ENCODE results near the gene EDEM3. TPM values are rescaled to one million over a fixed set of nuclear protein-coding genes. Genes with fewer than 3 reads are reported as not detected.

Gene EDEM3
- total RNA-seq, 1 experiment from 2014 or later, result 14.5 TPM

DNA sequence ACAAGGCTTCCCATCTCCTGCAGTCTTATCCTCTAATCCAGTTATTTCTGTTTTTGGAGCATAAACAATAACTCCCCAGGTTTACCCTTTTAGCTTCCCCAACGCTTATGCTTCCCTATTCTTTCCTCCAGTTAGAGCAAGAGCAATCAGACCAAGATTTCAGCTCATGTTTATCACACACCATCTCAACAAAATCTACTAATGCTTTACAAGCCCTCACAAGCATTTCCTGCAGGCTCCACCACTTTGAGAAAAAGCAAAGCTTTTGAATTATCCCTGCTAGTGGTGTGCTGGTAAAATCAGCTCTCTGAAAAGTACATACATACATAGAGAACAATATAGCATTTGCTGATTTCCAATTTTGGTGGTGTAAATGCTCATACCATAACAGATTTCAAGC lies 92.9 kb downstream of the EDEM3 start:
- Histone ChIP-seq H3K4me2 (no peak overlapping the region), H3K27me3 (ENCODE audit: insufficient read depth, low read depth) (no peaks in the 10 kb centered on the region), H4K20me1 (ENCODE audit: insufficient read depth) (no peaks in the 10 kb centered on the region), H3K27ac (no peak overlapping the region), H3K9me2 (ENCODE audit: insufficient read depth) (no peaks in the 10 kb centered on the region), H3K4me3 (no peak overlapping the region), H3K9me3 (ENCODE audit: insufficient read depth, low read depth) (no peaks in the 10 kb centered on the region), H3K4me1 (replicated peaks; ENCODE audit: insufficient read depth) (no peaks in the 10 kb centered on the region), H3K36me3 (ENCODE audit: low read depth) (no peaks in the 10 kb centered on the region), H3F3A (ENCODE audit: insufficient read depth, low read depth) (no peaks in the 10 kb centered on the region), H3K79me2 (ENCODE audit: low read depth) (no peaks in the 10 kb centered on the region), H2AFZ (no peak overlapping the region)
- BruUV-seq (replicated peaks), result no TSS peak
- TF ChIP-seq EZH2 (IDR thresholded peaks at IDR 0.05; ENCODE audit: low read depth), result no peak
- intact Hi-C loops (cut with micrococcal nuclease; ENCODE audit: unreplicated experiment), result loop anchor here (5.0 to 10.0 kb wide), 4 partner anchors 97 to 744 kb away; partner anchors contain the start of gene C1orf21
- no peak for DNase-seq
- ChIA-PET POLR2A (ENCODE audit: unreplicated experiment) (no interaction called here), CTCF (interaction anchor here (1.2 kb wide), 1 partner anchor 441 kb away, joined by 3 read pairs; no protein-coding TSS in a partner anchor)

DNA sequence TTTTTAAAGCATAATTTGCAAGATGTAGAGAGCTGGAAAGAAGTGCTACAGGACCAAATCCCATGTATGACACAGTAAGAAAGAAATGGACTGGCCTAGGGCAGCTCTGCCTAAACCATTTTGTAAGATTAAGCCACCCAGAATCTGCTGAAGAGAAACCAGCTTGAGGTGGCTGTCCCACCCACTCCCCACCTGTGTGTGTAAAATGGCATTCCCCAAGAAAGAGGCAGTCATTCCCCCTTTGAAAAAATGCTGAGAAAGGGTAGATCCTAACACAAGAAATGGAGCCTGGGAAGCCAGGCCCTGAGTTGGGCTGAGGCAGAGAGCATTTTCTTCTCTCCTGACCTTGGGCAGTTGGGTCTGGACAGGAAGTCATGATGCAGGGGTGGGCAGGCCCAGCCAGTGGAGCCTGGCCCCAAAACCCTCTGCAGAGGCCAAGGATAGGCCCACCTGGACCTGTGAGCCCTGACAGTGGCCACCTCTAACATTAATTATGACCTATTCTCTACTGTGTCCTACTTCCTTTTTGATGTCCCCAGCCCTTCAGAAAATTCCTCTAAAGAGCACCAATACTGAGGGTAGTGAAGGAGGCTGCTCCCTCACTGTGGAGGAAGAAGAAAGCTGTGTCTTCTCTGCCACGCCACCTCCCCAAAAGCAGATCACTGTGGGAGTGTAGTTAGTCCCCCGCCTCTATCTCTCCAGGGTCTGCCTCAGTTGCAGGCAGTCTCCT lies 94.0 kb downstream of the EDEM3 start:
- ChIA-PET CTCF (interaction anchor here (0.5 to 1.2 kb wide), 4 partner anchors 338 to 745 kb away, joined by 3 to 8 read pairs (median 4); no protein-coding TSS in a partner anchor), POLR2A (ENCODE audit: unreplicated experiment) (no interaction called here)
- no peak overlapping the region for H3K27ac ChIP-seq
- no peaks in the 10 kb centered on the region for H3F3A ChIP-seq (ENCODE audit: insufficient read depth, low read depth)
- no peaks in the 10 kb centered on the region for H3K4me1 ChIP-seq (replicated peaks; ENCODE audit: insufficient read depth)
- no peaks in the 10 kb centered on the region for H4K20me1 ChIP-seq (ENCODE audit: insufficient read depth)
- TF ChIP-seq, protein P1, sequence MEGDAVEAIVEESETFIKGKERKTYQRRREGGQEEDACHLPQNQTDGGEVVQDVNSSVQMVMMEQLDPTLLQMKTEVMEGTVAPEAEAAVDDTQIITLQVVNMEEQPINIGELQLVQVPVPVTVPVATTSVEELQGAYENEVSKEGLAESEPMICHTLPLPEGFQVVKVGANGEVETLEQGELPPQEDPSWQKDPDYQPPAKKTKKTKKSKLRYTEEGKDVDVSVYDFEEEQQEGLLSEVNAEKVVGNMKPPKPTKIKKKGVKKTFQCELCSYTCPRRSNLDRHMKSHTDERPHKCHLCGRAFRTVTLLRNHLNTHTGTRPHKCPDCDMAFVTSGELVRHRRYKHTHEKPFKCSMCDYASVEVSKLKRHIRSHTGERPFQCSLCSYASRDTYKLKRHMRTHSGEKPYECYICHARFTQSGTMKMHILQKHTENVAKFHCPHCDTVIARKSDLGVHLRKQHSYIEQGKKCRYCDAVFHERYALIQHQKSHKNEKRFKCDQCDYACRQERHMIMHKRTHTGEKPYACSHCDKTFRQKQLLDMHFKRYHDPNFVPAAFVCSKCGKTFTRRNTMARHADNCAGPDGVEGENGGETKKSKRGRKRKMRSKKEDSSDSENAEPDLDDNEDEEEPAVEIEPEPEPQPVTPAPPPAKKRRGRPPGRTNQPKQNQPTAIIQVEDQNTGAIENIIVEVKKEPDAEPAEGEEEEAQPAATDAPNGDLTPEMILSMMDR (conservative IDR thresholded peaks at IDR 0.05), result no peak
- TF ChIP-seq EZH2 (IDR thresholded peaks at IDR 0.05; ENCODE audit: low read depth), result no peak
- intact Hi-C loops (cut with micrococcal nuclease; ENCODE audit: unreplicated experiment), result loop anchor here (5.0 to 10.0 kb wide), 4 partner anchors 96 to 743 kb away; partner anchors contain the start of gene C1orf21
- no TSS peak for BruUV-seq (replicated peaks)
- no peaks in the 10 kb centered on the region for H3K27me3 ChIP-seq (ENCODE audit: insufficient read depth, low read depth)
- H2AFZ ChIP-seq, result no peak overlapping the region
- no peaks in the 10 kb centered on the region for H3K79me2 ChIP-seq (ENCODE audit: low read depth)
- no peaks in the 10 kb centered on the region for H3K9me3 ChIP-seq (ENCODE audit: insufficient read depth, low read depth)
- DNase-seq, result no peak
- H3K9me2 ChIP-seq (ENCODE audit: insufficient read depth), result no peaks in the 10 kb centered on the region
- H3K4me2 ChIP-seq, result no peak overlapping the region
- no peak overlapping the region for H3K4me3 ChIP-seq
- H3K36me3 ChIP-seq (ENCODE audit: low read depth), result no peaks in the 10 kb centered on the region

DNA sequence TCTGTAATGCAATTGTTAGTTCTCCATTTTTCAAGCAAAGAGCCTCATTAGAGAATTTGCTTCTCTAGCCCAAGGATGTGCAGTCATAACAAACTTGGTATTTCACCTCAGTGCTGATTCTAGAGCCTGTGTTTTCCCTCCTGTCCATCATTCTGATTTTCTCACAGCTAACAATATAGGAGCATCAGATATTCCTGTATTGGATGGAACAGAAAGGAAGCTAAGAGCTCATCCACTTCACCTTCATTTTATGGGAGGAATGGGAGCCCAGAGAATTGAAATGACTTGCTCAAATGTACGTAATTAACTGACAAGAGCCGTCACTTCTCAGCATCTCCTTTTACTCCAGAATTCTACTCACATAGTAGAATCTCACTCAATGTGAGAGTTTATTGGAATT lies 96.6 kb downstream of the EDEM3 start:
- Histone ChIP-seq H3K79me2 (ENCODE audit: low read depth) (no peaks in the 10 kb centered on the region), H3K9me2 (ENCODE audit: insufficient read depth) (no peaks in the 10 kb centered on the region), H3K27ac (no peak overlapping the region), H4K20me1 (ENCODE audit: insufficient read depth) (no peaks in the 10 kb centered on the region), H3K4me2 (no peak overlapping the region), H3K9me3 (ENCODE audit: insufficient read depth, low read depth) (no peaks in the 10 kb centered on the region), H3K4me3 (no peak overlapping the region), H3K27me3 (ENCODE audit: insufficient read depth, low read depth) (no peaks in the 10 kb centered on the region), H3K4me1 (replicated peaks; ENCODE audit: insufficient read depth) (no peaks in the 10 kb centered on the region), H3F3A (ENCODE audit: insufficient read depth, low read depth) (no peaks in the 10 kb centered on the region), H2AFZ (no peak overlapping the region), H3K36me3 (ENCODE audit: low read depth) (no peaks in the 10 kb centered on the region)
- ChIA-PET POLR2A (ENCODE audit: unreplicated experiment) (no interaction called here), CTCF (no interaction called here)
- intact Hi-C loops (cut with micrococcal nuclease; ENCODE audit: unreplicated experiment), result no loop called here
- no peak for DNase-seq
- TF ChIP-seq, protein P1 (conservative IDR thresholded peaks at IDR 0.05), result no peak
- no peak for TF ChIP-seq EZH2 (IDR thresholded peaks at IDR 0.05; ENCODE audit: low read depth)
- BruUV-seq (replicated peaks), result no TSS peak
